NCI-H460 (cell line): Measurements from ENCODE around the gene TBX19. TPM values are rescaled to one million over a fixed set of nuclear protein-coding genes. Genes with fewer than 3 reads are reported as not detected.

ENCODE experiments used
- DNase-seq: peaks from one replicate; pipeline ENCODE4 v3.0.0-alpha.2; 2016; ENCODE audit warnings: low read depth; ENCODE audit errors: extremely low read depth
- total RNA-seq: library from RNA; depleted of rRNA; stranded (reverse); fragments of >200 nt; shearing (Covaris generic); gene quantifications from 2 replicates; pipeline ENCODE4 v1.2.3, GENCODE V29; 2014

TBX19 gene
- total RNA-seq, 1 experiment from 2014 or later: 0.47 TPM

GRCh38 chr1:168317309-168317708 is 36.6 kb downstream of the TBX19 start:
- no peak for DNase-seq

- DNase-seq: no peak
Measured at GRCh38 chr1:168319691-168320090, 39.0 kb downstream of the TBX19 start.

- DNase-seq: no peak
Measured at GRCh38 chr1:168320149-168320548, 39.5 kb downstream of the TBX19 start.

- no peak for DNase-seq
Measured at GRCh38 chr1:168320800-168321450, 40.2 kb downstream of the TBX19 start.

GRCh38 chr1:168321945-168322344 is 41.3 kb downstream of the TBX19 start:
- DNase-seq: peak; percentile 30

- DNase-seq: no peak
Measured at GRCh38 chr1:168324745-168325425, 44.2 kb downstream of the TBX19 start.

GRCh38 chr1:168328731-168329364 is 48.2 kb downstream of the TBX19 start:
- DNase-seq: no peak

GRCh38 chr1:168330285-168330684 is 49.6 kb downstream of the TBX19 start:
- DNase-seq: no peak

- DNase-seq: no peak
Measured at GRCh38 chr1:168331569-168331968, 50.9 kb downstream of the TBX19 start.

- no peak for DNase-seq
Measured at GRCh38 chr1:168333562-168334276, 53.0 kb downstream of the TBX19 start.

GRCh38 chr1:168335500-168335899 is 54.8 kb downstream of the TBX19 start:
- DNase-seq: no peak

- no peak for DNase-seq
Measured at GRCh38 chr1:168338589-168339503, 58.2 kb downstream of the TBX19 start.

GRCh38 chr1:168340781-168341482 is 60.3 kb downstream of the TBX19 start:
- no peak for DNase-seq

GRCh38 chr1:168341483-168341975 is 60.9 kb downstream of the TBX19 start:
- DNase-seq: no peak

- peak; percentile 84 for DNase-seq
Measured at GRCh38 chr1:168342572-168343280, 62.0 kb downstream of the TBX19 start.

GRCh38 chr1:168343566-168343965 is 62.9 kb downstream of the TBX19 start:
- no peak for DNase-seq

- no peak for DNase-seq
Measured at GRCh38 chr1:168344517-168344916, 63.8 kb downstream of the TBX19 start.

- DNase-seq: no peak
Measured at GRCh38 chr1:168345939-168346338, 65.3 kb downstream of the TBX19 start.

- DNase-seq: no peak
Measured at GRCh38 chr1:168347630-168348029, 67.0 kb downstream of the TBX19 start.
